ENCODE data around the gene SCIMP.
"Not testable (repeated sequence)": the region's sequence is repeated elsewhere in the genome, so short reads cannot be mapped to it uniquely, and the experiment has no call there.

Gene SCIMP

DNA sequence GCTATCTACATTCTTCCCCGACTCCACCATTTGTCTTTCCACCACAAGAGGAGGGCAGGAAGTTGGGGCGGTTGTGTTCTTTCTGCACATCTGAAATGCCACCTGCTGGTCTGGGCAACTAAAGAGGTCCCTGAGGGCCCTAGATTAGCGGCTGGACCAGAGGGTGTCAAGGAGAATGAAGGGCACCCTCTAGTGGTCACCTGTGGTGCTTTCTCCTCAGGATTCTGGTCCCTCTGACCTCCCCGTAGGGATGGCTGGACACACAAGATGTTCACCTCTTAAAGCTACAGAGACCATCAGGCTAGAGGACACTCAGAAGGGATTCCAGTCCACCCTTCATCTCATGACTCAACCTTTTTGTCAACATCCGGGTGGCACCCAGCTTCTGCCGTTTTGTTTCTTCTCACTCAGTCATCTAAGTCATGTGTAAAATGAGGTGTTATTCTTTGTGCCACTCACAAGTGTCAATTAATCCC, 2.9 kb upstream of the SCIMP start:
- DNase-seq (ENCODE audit: low spot score): no peak

DNA sequence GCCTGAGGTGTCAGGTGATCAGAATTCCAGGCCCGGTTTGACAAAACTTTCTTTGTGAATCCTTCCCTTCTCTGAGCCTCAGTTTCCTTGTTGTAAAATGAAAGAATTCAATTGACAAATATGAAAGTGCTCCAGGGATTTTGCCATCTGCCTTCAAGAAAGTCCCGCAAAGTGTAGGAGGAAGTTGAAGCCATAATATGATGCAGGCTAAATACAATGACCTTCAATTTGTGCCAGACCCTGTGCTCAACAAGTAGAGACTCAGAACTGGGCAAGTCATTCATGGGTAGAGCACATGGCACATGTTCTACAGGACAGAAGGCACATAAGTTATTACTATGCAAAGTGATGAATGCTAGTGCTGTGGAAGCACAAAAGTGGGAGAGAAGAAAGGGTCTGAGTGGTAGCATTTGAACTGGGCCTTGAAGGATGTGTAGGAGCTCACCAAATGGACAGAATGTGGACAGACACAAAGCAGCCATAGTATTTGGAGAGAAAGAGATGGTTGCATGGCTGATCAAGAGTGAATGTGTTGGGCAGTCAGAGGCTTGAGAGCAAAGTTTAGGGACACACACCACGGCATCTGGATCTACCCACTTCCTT, 2.4 kb upstream of the SCIMP start:
- no peak for DNase-seq (ENCODE audit: low spot score)

GRCh38 chr17:5233492-5233891, 1.2 kb downstream of the SCIMP start:
- not testable (repeated sequence) for DNase-seq (ENCODE audit: low spot score)

DNA sequence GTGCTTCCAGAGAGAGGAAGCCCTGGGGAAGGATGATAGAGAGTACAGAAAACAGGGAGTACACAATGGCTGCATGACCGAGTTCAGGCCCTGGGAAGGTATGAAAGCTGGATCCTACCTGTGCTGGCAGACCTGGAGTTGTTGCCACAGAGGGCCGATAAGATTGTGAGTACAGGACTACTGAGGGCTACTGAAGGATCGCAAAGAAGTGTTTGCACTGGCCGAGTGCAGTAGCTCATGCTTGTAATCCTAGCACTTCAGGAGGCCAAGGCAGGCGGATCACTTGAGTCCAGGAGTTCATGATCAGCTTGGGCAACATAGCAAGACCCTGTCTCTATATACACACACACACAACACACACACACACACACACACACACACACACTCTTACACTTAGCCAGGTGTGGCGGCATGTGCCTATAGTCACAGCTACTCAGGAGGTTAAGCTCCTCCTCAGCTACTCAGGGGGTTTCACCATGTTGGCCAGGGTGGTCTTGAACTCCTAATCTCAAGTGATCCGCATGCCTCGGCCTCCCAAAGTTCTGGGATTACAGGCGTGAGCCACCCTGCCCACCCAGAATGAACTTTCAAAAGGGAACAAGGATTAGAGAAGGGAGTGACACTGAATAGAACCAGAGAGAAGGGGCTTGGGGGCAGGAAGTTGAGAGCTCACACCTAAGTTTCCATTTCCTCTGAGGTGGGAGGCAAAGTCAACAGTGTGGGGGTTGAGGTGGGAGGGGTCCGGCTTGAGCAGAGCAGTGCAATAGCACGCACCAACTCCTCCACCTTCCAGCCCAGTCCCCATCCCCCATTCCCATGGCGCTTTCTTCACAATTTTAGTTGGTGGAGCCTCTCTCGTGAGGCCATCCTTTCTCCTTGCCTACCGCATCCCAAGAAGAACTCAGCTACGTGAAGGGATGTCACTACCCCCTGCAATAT, 7.5 kb downstream of the SCIMP start:
- no peak for DNase-seq (ENCODE audit: low spot score)

GRCh38 chr17:5225668-5226457, 8.8 kb downstream of the SCIMP start:
- DNase-seq (ENCODE audit: low spot score): no peak

GRCh38 chr17:5221912-5222311, 12.7 kb downstream of the SCIMP start:
- DNase-seq (ENCODE audit: low spot score): not testable (repeated sequence)

DNA sequence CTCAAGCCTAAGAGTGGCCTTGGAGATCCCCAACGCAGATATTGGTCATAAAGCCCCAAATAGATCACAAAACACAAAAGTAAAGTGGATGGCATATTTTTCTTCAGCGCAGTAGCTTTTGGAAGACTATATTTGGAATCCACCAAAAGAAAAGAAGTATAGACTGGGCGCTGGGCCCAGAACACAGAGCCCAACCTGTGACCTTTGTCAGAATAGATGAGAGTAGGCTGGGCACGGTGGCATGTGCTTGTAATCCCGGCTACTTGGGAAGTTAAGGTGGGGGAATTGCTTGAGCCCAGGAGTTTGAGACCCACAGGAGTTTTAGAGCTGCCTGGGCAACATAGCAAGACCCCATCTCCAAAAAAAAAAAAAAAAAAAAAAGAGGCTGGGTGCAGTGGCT, 14.6 kb downstream of the SCIMP start:
- no peak for DNase-seq (ENCODE audit: low spot score)

GRCh38 chr17:5219536-5219935, 15.1 kb downstream of the SCIMP start:
- DNase-seq (ENCODE audit: low spot score): no peak

GRCh38 chr17:5217562-5217961, 17.1 kb downstream of the SCIMP start:
- not testable (repeated sequence) for DNase-seq (ENCODE audit: low spot score)

DNA sequence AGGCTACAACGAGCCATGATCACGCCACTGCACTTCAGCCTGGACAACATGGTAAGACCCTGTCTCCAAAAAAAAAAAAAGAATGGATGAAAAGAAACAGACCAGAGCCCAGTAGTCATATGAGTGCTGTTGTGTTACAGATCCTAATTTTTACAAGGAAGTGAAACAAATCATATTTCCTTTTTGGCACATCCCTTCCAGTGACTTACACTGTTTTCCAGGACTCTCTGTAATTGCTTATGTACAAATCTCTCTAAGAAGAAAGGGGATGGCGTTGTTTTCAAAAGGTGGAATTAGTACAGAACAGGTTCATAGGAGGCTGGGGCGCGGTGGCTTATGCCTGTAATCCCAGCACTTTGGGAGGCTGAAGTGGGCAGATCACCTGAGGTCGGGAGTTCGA, 23.2 kb downstream of the SCIMP start:
- DNase-seq (ENCODE audit: low spot score): no peak

GRCh38 chr17:5210614-5211252, 23.9 kb downstream of the SCIMP start:
- DNase-seq (ENCODE audit: low spot score): no peak

DNA sequence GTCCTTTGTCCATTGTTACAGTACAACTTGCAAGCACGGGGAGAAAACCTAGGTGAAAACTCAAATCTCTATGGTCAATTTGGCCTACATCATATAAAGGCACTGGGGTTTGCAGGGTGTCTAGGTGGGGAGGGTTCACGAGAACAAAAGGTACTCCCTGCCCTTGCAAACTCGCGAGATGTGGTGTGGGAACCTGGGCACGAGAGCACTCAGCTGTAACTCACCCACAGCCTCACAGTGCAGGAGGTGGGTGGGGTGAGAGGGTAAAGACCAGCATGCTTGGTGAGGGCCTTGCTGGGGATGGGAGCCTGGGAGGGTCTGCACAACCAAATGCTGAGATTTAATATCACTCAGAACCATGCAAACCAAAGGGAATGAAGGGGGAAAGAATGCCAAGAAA, 24.6 kb downstream of the SCIMP start:
- no peak for DNase-seq (ENCODE audit: low spot score)

- DNase-seq (ENCODE audit: low spot score): no peak
Observed at GRCh38 chr17:5209396-5209795, 25.3 kb downstream of the SCIMP start.

DNA sequence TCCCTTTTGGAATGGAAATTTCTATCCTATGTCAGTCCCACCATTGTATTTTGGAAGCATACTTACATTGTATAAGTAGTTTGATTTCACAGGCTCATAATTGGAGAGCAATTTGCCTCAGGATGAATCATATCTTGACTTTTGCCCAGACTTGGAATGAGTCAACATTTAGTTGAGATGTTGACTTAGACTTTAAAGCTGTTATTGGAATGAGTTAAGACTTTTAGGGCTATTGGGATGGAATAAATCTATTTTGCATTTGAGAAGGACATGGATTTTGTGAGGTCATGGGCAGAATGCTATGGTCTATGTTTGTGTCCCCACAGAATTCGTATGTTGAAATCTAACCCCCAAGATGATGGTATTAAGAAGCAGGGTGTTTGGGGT, 30.8 kb downstream of the SCIMP start:
- DNase-seq (ENCODE audit: low spot score): no peak

GRCh38 chr17:5203178-5203907, 31.3 kb downstream of the SCIMP start:
- DNase-seq (ENCODE audit: low spot score): no peak

GRCh38 chr17:5201011-5201410, 33.6 kb downstream of the SCIMP start:
- DNase-seq (ENCODE audit: low spot score): no peak

DNA sequence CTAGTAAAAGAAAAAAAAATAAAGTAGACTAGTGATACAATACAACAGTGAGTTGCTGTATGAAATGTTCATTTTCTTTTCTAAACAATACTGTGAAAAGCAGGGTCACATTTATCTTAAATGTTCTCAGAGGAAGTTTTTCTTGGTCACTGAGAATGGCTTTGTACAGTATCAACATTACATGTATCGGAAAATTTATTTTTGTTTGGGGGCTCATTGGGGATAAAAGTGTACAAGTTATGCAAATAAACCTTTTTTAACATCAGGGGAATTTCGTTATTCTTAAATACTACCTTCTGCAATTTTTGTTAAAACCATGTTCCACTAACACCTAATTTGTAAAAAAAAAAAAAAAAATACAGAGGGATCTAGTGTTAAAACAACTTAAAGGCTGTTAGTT, 34.3 kb downstream of the SCIMP start:
- no peak for DNase-seq (ENCODE audit: low spot score)

DNA sequence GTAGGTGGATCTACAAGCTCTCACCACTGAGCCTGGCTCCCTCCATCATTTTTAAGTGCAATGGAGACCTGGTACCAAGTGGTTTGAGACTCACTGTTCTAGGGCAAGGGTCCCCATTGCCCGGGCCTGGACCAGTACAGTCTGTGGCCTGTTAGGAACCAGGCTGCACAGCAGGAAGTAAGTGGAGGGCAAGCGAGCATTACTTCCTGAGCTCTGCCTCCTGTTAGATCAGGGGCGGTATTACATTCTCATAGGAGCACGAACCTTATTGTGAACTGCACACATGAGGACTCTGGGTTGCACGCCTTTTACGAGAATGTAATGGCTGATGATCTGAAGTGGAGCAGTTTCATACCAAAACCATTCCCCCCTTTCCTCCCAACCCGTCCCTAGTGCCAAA, 36.2 kb downstream of the SCIMP start:
- DNase-seq (ENCODE audit: low spot score): no peak

DNA sequence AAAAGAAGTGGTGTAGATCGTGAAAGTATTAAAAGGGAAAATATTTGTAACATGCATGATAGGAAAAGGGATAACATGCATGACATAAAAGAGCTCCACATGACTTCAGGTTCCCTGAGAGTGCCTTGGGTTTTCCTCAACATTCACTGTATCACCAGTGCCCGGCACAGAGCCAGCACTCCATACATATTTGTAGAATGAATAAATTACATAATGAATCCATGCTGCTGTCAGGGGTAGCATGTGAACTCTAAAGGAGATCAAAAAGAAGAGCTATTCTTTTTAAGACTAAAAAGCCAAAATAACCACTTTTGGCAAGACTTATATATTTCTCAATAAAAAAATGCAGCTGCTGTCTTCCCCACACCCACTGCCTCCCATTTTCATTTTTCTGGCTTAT, 40.3 kb downstream of the SCIMP start:
- DNase-seq (ENCODE audit: low spot score): no peak

DNA sequence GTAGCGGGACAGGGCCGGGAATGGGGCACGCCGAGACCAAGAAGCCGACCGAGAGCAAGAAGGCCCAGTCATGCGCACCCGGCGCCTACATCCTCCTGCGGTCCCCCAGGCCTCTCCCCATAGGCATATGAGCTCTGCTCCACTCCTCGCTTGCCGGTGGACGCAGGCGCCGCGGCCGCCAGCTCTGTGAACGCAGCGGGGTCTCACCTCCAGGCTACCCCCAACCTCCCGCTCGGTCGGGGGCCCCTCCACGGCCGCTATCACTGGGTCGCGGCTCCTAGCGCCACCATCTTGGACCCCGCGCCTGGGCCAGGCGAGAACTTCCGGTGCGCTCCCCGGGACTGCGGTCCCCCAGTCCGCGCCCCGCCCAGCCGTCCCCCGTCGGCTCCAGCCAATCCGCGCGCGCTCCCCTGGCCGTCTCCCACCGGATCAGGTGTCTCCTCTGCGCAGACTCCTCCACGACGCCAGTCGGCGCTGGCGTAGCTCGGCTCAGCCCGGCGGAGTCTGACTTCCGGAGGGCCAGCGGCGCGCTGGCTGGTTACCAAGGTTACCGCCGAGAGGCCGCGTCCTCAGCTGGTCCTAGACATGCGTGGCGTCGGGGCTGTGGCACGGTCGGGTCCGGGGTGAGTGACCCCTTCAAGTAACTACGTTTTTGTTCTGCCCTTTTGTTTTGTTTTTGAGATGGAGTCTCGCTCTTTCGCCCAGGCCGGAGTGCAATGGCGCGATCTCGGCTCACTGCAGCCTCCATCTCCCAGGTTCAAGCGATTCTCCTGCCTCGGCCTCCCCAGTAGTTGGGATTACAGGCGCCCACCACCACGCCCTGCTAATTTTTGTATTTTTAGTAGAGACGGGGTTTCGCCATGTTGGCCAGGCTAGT, 42.9 kb downstream of the SCIMP start, which contains the start of gene ZNF594:
TSS of gene ZNF594 (minus strand) at position 328 of the 877 bp plus-strand sequence. CDS start 7,612 bp downstream, outside the sequence.
- DNase-seq (ENCODE audit: low spot score): peak; percentile 90

Measured in globus pallidus (tissue), 1 donor.